NCI-H446 (cell line): ENCODE data around the gene CD81.

ENCODE experiments used
- DNase-seq, 2 experiments: peaks; one replicate each; lab custom pipeline; 2025; lab: John Stamatoyannopoulos, UW

The CD81 gene

GRCh38 chr11:2390091-2390724 is 13.1 kb downstream of the CD81 start:
- DNase-seq: no peak

DNA sequence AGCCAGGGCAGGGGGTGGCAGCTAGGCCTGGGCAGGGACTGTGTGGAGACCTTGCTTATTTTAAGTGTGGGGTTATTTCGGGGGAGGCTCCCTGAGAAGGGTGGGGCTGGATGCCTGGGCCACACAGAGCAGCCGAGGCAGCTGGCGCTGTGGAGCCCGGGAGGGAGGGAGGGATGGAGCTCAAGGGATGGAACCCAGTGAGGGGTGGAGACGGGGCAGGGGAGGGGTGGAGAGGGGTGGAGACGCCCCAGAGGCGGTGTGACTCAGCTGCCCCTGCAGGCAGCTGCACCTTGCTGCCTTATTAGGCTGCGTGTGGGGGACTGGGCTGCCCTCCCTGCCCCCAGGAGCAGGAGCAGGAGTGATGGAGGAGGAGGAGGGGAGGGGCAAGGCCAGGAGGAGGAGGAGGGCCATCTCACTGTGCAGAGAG is 13.6 kb downstream of the CD81 start:
- DNase-seq: no peak

- DNase-seq: no peak
Measured at GRCh38 chr11:2391181-2391975, 14.3 kb downstream of the CD81 start.

DNA sequence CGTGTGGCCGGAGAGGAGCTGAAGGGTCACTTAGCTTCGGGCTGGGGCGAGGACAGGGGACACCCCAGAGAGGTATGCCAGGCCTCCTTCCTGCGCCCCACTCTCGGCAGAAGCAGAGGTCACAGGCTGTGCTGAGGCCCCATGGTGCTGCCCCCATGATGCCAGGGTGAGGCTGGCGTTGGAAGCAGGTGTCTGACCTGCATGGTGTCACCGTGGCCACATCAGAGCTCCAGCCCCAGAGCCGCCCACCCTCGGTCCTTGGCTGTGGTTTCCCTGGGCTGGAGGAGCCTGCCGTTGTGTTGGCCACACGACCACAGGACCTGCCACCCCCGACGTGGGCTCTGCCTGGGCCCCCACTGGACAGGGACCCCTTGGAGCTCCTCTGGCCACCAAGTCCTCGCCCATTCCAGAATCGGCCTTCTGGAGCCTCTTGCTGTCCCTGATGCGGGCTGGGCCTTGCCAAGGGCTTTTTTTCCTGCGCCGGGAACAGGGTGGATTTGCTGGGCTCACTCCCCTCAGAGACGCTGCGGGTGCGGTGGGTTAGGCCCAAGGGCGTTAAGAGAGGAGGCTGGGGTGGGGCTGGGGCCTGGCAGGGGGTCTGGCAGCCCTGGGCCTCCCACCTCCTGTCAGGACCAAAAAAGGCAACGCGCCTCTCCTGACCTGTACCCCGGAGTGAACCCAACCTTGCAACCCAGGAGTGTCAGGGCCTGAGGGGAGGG is 15.3 kb downstream of the CD81 start:
- no peak for DNase-seq

GRCh38 chr11:2393111-2393868 is 16.2 kb downstream of the CD81 start:
- no peak for DNase-seq

- DNase-seq: no peak
Measured at GRCh38 chr11:2393941-2394817, 17.1 kb downstream of the CD81 start.

GRCh38 chr11:2394818-2395105 is 17.7 kb downstream of the CD81 start:
- DNase-seq: no peak

DNA sequence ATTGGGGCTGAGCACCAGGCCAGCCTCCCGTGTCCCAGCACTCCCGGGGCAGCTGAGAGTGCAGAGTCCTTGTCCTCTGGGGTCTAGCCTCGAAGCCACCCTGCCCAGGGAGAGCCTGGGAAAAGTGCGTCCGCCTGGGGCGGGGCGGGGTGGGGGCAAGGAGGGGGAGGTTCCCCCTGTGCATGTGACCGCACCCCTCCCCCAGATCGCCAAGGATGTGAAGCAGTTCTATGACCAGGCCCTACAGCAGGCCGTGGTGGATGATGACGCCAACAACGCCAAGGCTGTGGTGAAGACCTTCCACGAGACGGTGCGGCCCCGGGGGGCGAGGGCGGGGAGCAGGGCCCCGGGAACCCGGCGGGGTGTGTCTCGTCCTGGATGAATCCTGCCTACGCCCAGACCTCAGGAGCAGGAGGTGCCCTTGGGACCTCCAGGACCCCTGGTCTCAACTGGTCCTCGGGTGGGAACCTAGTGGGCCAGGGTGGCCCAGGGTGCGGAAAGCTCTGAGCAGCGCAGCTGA is 18.2 kb downstream of the CD81 start:
- no peak for DNase-seq

DNA sequence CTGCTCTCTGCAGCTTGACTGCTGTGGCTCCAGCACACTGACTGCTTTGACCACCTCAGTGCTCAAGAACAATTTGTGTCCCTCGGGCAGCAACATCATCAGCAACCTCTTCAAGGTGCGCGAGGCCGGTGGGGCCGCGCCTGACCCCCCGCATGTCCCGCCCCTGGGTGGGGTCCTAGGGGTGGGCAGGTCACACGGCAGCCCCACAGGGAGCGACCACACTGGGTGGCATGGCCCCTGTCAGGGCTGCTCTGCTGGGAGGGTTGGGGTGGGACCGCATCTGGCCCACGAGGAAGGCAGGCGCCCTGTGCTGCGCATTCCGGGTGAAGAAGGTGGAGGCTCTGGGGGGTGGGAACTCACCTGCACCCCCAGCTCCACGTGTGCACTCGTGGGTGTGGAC is 18.7 kb downstream of the CD81 start:
- DNase-seq: no peak

DNA sequence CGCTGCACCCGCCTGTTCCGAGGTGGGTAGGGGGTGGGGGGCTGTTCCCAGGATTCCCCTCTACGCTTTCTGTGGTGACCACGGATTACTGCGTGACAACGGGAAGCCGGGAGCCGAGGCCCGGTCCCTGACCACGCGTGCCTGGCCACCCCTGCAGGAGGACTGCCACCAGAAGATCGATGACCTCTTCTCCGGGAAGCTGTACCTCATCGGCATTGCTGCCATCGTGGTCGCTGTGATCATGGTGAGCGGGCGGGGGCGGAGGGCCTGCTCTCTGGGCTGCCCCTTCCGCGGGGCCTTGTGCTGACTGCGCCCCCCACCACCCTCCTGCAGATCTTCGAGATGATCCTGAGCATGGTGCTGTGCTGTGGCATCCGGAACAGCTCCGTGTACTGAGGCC is 19.4 kb downstream of the CD81 start:
- no peak for DNase-seq

DNA sequence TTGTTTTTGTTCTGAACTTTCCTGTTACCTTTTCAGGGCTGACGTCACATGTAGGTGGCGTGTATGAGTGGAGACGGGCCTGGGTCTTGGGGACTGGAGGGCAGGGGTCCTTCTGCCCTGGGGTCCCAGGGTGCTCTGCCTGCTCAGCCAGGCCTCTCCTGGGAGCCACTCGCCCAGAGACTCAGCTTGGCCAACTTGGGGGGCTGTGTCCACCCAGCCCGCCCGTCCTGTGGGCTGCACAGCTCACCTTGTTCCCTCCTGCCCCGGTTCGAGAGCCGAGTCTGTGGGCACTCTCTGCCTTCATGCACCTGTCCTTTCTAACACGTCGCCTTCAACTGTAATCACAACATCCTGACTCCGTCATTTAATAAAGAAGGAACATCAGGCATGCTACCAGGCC is 19.9 kb downstream of the CD81 start:
- DNase-seq: no peak

DNA sequence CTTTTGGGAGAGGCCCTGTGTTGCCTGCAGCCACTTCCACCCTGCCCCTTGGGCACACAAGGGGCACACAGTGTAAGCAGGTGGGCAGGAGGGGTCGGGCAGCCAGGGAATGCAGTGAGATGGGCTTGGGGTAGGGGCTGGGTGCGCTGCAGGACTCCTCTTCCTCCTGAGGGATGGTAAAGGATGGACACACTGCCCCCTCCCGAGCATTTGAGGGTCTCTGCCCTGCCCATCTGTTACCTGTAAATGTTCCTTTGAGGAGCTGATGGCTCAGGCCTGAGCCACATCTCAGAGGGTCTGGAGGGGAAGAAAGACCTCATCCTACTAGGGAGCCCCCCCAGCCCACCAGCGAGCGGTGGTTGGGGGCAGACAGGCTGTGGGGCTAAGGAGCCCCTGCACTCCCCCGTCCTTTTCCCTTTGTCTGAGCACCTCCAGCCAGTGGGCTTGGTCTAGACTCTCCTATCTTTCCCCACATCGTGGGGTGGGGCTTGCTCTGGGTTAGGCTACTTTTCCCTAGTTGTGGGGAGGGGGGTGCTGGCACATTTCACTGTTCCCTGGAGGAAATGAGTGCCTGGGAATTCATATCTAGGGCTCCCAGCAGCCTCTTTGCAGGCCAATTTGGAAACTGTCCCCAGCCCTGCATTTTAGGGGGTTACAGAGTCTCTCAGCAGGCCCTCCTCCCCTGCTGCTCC is 21.7 kb downstream of the CD81 start:
- no peak for DNase-seq

DNA sequence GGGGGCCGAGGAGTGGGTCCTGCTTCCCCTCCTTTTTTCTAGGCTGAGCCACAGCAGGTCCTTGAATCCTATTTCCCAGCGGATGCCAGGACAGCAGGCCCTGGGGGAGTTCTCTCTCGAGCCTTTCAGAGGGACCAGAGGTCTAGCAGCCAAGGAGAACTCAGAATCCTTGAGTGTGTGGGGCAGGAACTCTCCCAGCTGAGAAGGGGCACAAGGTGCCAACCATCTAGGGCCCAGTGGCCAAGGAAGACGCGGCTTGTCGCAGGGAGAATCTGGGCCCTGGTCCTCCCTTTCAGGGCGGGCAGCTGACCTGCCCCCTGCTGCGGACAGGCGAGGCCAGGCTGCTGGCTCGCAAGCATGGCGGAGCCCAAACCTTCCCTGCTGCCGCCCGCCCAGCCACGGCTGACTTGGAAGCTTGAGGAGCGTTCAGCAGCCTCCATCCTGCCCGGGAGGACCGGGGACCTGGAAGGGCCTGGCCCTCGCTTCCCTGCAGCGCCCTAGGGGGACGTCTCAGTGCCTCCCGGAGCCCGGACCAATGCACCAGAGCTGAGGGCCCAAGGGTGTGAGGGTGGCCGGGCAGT is 22.5 kb downstream of the CD81 start:
- no peak for DNase-seq

DNA sequence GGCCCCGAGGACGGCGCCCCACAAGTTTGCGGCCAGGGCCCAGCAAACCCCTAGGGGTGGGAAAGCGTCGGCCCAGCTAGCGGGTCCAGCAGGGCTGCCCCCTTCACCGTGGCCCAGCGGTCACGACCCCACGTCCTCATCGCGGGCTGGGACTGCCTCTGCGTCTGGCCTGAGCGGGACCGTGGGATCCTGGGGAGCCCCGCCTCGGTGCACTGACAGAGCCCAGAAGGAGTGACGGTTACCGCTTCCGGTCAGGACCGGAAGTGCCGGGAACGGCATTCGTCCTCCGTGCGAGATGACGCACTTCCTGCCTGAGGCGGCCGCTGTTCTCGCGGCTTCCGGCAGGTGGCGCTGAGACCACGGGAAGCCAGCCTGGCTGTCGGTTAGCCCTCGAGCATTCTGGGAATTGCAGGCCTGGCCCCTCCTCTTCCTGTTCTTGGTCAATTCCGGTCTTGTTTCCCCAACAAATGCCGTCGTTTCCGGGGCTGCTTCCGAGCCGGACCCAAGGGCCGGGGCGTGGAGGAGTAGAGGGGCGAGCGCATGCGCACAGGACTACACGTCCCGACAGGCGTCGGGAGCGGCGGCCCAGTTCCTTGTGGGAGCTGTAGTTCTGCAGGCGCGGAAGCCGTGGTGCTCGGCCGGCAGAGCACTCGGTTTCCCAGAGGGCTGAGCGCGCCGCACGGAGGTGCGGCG is 23.1 kb downstream of the CD81 start, which contains the start of gene TSSC4:
TSS of gene TSSC4 (plus strand) at position 682 of the 693 bp plus-strand sequence. CDS start 1,884 bp downstream, outside the sequence.
- DNase-seq: peak; percentile 99 to 100

- no peak for DNase-seq
Measured at GRCh38 chr11:2400762-2401435, 23.8 kb downstream of the CD81 start.

GRCh38 chr11:2401436-2401984 is 24.4 kb downstream of the CD81 start:
- DNase-seq: no peak

- no peak for DNase-seq
Measured at GRCh38 chr11:2402106-2402505, 25.0 kb downstream of the CD81 start.

GRCh38 chr11:2402890-2403645 is 26.0 kb downstream of the CD81 start:
- DNase-seq: no peak
